Measurements from ENCODE around the gene TCHHL1. TPM values are rescaled to one million over a fixed set of nuclear protein-coding genes. Genes with fewer than 3 reads are reported as not detected.

Gene TCHHL1
- total and polyA plus RNA-seq, 2 of the 13 experiments (the other 11 are each of a cell fraction or from before 2014, with no cell fraction given), result not detected

GRCh38 chr1:152107031-152107983, 18.4 kb upstream of the TCHHL1 start:
- Histone ChIP-seq H3K27me3 (ENCODE audit: control insufficient read depth in 1 of 2, insufficient read depth in 2 of 2, low read length in 2 of 2) (peaks cover 3 to 34% of the 10 kb centered on the region in 2 experiments; a peak in 3 of 5 replicates), H3K4me1 (ENCODE audit: insufficient read depth, low read length) (no peaks in the 10 kb centered on the region), H2AFZ (ENCODE audit: low read length) (no peak overlapping the region), H3K36me3 (replicated peaks in 1 of 2; ENCODE audit: control insufficient read depth in 1 of 2, insufficient read depth in 2 of 2, low read length in 2 of 2) (no peaks in the 10 kb centered on the region), H4K20me1 (ENCODE audit: insufficient read depth, low read length) (no peaks in the 10 kb centered on the region), H3K4me3 (replicated peaks in 1 of 3; ENCODE audit: insufficient read depth in 1 of 3, low read depth in 2 of 3, low read length in 3 of 3) (no peak overlapping the region), H3K27ac (ENCODE audit: extremely low read length, insufficient read depth, low read length) (no peak overlapping the region), H3K79me2 (ENCODE audit: insufficient read depth, low read length) (no peaks in the 10 kb centered on the region), H3K4me2 (ENCODE audit: low read depth, low read length) (no peak overlapping the region), H3K9ac (ENCODE audit: insufficient read depth, low read depth, low read length) (no peak overlapping the region), H3K9me3 (ENCODE audit: low read length) (no peaks in the 10 kb centered on the region)
- TF ChIP-seq MBD4 (IDR thresholded peaks at IDR 0.05; ENCODE audit: borderline replicate concordance, low read length) (no peak), TOPORS (CRISPR knock-in tag; IDR thresholded peaks at IDR 0.05) (no peak), ZSCAN29 (CRISPR knock-in tag; conservative IDR thresholded peaks at IDR 0.05) (no peak), NR2C2 (CRISPR knock-in tag; IDR thresholded peaks at IDR 0.05; ENCODE audit: borderline replicate concordance) (no peak), WIZ (CRISPR knock-in tag; IDR thresholded peaks at IDR 0.05) (no peak), ZNF343 (CRISPR knock-in tag; IDR thresholded peaks at IDR 0.05) (no peak), ARNT (IDR thresholded peaks at IDR 0.05) (no peak), ATM (IDR thresholded peaks at IDR 0.05; ENCODE audit: borderline replicate concordance) (no peak), PAF1 (CRISPR knock-in tag; IDR thresholded peaks at IDR 0.05) (no peak)
- intact Hi-C loops (cut with micrococcal nuclease; ENCODE audit: unreplicated experiment) (no loop called here), in situ Hi-C loops (cut with HindIII; ENCODE audit: extremely low pct_ligation_motif_present, low pct_unique_long_range_greater_than_20kb) (no loop called here)
- ATAC-seq, result no peak
- CTCF ChIA-PET (ENCODE audit: low intra/inter-chr PET ratio, low total read pairs), result no interaction called here
- no peak for FAIRE-seq
- POLR2A ChIA-PET, result no interaction called here
- no peak for DNase-seq (ENCODE audit: low spot score)
- BruUV-seq (replicated peaks), result no TSS peak
- WGBS (ENCODE audit: low lambda C conversion rate), result 58% methylated on average over 41 of the region's 41 CpGs

- 0% methylated on average over 2 of the region's 2 CpGs for WGBS (ENCODE audit: low lambda C conversion rate)
- no peak for ATAC-seq
- BruUV-seq (replicated peaks), result no TSS peak
- no peak overlapping the region for H2AFZ ChIP-seq (ENCODE audit: low read length)
- no peak for DNase-seq (ENCODE audit: low spot score)
- H3K4me1 ChIP-seq (ENCODE audit: insufficient read depth, low read length), result no peaks in the 10 kb centered on the region
- H3K79me2 ChIP-seq (ENCODE audit: insufficient read depth, low read length), result no peaks in the 10 kb centered on the region
- CTCF ChIA-PET (ENCODE audit: low intra/inter-chr PET ratio, low total read pairs), result no interaction called here
- H3K4me3 ChIP-seq (replicated peaks in 1 of 3; ENCODE audit: insufficient read depth in 1 of 3, low read depth in 2 of 3, low read length in 3 of 3), result no peak overlapping the region
- no peaks in the 10 kb centered on the region for H4K20me1 ChIP-seq (ENCODE audit: insufficient read depth, low read length)
- H3K9me3 ChIP-seq (ENCODE audit: low read length), result no peaks in the 10 kb centered on the region
- no peak for TF ChIP-seq E2F2 (CRISPR knock-in tag; IDR thresholded peaks at IDR 0.05; ENCODE audit: borderline replicate concordance)
- H3K36me3 ChIP-seq (replicated peaks in 1 of 2; ENCODE audit: control insufficient read depth in 1 of 2, insufficient read depth in 2 of 2, low read length in 2 of 2), result no peaks in the 10 kb centered on the region
- H3K4me2 ChIP-seq (ENCODE audit: low read depth, low read length), result no peak overlapping the region
- FAIRE-seq, result no peak
- POLR2A ChIA-PET, result no interaction called here
- in situ Hi-C loops (cut with HindIII; ENCODE audit: extremely low pct_ligation_motif_present, low pct_unique_long_range_greater_than_20kb), result no loop called here
- intact Hi-C loops (cut with micrococcal nuclease; ENCODE audit: unreplicated experiment), result no loop called here
- no peak overlapping the region for H3K27ac ChIP-seq (ENCODE audit: extremely low read length, insufficient read depth, low read length)
- H3K9ac ChIP-seq (ENCODE audit: insufficient read depth, low read depth, low read length), result no peak overlapping the region
- peaks cover 0 to 18% of the 10 kb centered on the region in 2 experiments; a peak in 2 of 5 replicates for H3K27me3 ChIP-seq (ENCODE audit: control insufficient read depth in 1 of 2, insufficient read depth in 2 of 2, low read length in 2 of 2)
These were observed 16.0 kb upstream of the TCHHL1 start for GRCh38 chr1:152104854-152105253.

Measured in HepG2 (cell line).